ENCODE measurements around the gene TLR10.

- TF ChIP-seq, protein P1, sequence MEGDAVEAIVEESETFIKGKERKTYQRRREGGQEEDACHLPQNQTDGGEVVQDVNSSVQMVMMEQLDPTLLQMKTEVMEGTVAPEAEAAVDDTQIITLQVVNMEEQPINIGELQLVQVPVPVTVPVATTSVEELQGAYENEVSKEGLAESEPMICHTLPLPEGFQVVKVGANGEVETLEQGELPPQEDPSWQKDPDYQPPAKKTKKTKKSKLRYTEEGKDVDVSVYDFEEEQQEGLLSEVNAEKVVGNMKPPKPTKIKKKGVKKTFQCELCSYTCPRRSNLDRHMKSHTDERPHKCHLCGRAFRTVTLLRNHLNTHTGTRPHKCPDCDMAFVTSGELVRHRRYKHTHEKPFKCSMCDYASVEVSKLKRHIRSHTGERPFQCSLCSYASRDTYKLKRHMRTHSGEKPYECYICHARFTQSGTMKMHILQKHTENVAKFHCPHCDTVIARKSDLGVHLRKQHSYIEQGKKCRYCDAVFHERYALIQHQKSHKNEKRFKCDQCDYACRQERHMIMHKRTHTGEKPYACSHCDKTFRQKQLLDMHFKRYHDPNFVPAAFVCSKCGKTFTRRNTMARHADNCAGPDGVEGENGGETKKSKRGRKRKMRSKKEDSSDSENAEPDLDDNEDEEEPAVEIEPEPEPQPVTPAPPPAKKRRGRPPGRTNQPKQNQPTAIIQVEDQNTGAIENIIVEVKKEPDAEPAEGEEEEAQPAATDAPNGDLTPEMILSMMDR (conservative IDR thresholded peaks at IDR 0.05; ENCODE audit: low read length): no peak
- TF ChIP-seq EZH2phosphoT487 (IDR thresholded peaks at IDR 0.05; ENCODE audit: borderline replicate concordance): no peak
Measured at GRCh38 chr4:38820329-38821061, 37.7 kb upstream of the TLR10 start.
